K562 (cell line): Measurements from ENCODE around the gene APOO. TPM values are rescaled to one million over a fixed set of nuclear protein-coding genes. Genes with fewer than 3 reads are reported as not detected.

ENCODE experiments used
- CHD1 ChIP-seq: fragments of 200-600 bp; sonication (generic); IDR thresholded peaks from one replicate; pipeline ENCODE4 v1.6.1; 2012; ENCODE audit warnings: mild to moderate bottlenecking, moderate library complexity, low read length, inconsistent platforms
- CHD4 ChIP-seq: fragments of 200-600 bp; sonication (generic); IDR thresholded peaks from 3 replicates; pipeline ENCODE4 v1.6.1; 2012; ENCODE audit warnings: low read depth, mild to moderate bottlenecking, mixed read lengths, low read length, inconsistent platforms; ENCODE audit not compliant: insufficient read depth, insufficient replicate concordance, poor library complexity, severe bottlenecking
- EGR1 ChIP-seq: fragments of 450-650 bp; conservative IDR thresholded peaks from 2 replicates; pipeline ENCODE4 v1.6.1; 2017; ENCODE audit warnings: mild to moderate bottlenecking
- FOXJ3 ChIP-seq: sonication (generic); formaldehyde crosslinking; IDR thresholded peaks from 2 replicates; pipeline ENCODE4 v1.4.0; 2020; ENCODE audit warnings: mild to moderate bottlenecking, missing genetic modification reagents
- KDM1A ChIP-seq, 2 experiments: fragments of 450-650 bp; IDR thresholded peaks; 2 replicates each; pipeline ENCODE4 v1.6.1; 2016; ENCODE audit warnings: mild to moderate bottlenecking in 2 of 2
- LCOR ChIP-seq: sonication (generic); formaldehyde crosslinking; IDR thresholded peaks from 2 replicates; pipeline ENCODE4 v1.8.0; 2022; ENCODE audit warnings: mild to moderate bottlenecking, missing genetic modification reagents
- MTA1 ChIP-seq: fragments of 450-650 bp; IDR thresholded peaks from 2 replicates; pipeline ENCODE4 v1.6.1; 2017; ENCODE audit warnings: borderline replicate concordance
- NBN ChIP-seq: fragments of 450-650 bp; IDR thresholded peaks from 2 replicates; pipeline ENCODE4 v1.6.1; 2016; ENCODE audit warnings: low read depth, mild to moderate bottlenecking
- NR4A1 ChIP-seq, 2 experiments: fragments of 250-450 bp in 1 of 2; fragments of 450-650 bp in 1 of 2; sonication (Bioruptor Pico) in 1 of 2; IDR thresholded peaks; 2 replicates each; pipeline versions ENCODE4 v1.4.0 to v1.6.1; 2016 to 2020; ENCODE audit warnings: mild to moderate bottlenecking in 2 of 2, missing compliant biosample characterization in 1 of 2, missing genetic modification characterization in 1 of 2, moderate library complexity in 1 of 2
- POLR2AphosphoS5 ChIP-seq: IDR thresholded peaks from 2 replicates; pipeline ENCODE4 v1.6.1; 2011; ENCODE audit warnings: mild to moderate bottlenecking, low read depth, low read length, moderate library complexity; ENCODE audit not compliant: control insufficient read depth, insufficient read depth
- SAFB ChIP-seq: fragments of 200-400 bp; formaldehyde crosslinking; IDR thresholded peaks from 2 replicates; pipeline ENCODE4 v1.6.1; 2017; ENCODE audit warnings: low read depth, low read length, borderline replicate concordance
- SIRT6 ChIP-seq: IDR thresholded peaks from one replicate; pipeline ENCODE4 v1.6.1; 2012; ENCODE audit warnings: low read depth, mild to moderate bottlenecking, control low read depth, inconsistent platforms, low read length, moderate library complexity
- SMAD1 ChIP-seq: fragments of 150-350 bp; IDR thresholded peaks from 2 replicates; pipeline ENCODE4 v1.6.1; 2014; ENCODE audit warnings: low read length, low read depth; ENCODE audit not compliant: partially characterized antibody
- SREBF2 ChIP-seq: sonication (generic); formaldehyde crosslinking; IDR thresholded peaks from 2 replicates; pipeline ENCODE4 v1.4.0; 2020; ENCODE audit warnings: mild to moderate bottlenecking, missing genetic modification reagents
- TOE1 ChIP-seq, 2 experiments: fragments of 450-650 bp in 1 of 2; sonication (generic) in 1 of 2; formaldehyde crosslinking in 1 of 2; IDR thresholded peaks; 2 replicates each; pipeline versions ENCODE4 v1.7.1 to v1.8.0; 2016 to 2022; ENCODE audit warnings: borderline replicate concordance in 2 of 2, mild to moderate bottlenecking in 2 of 2, antibody characterized with exemption in 1 of 2, inconsistent platforms in 1 of 2, low read depth in 1 of 2, missing genetic modification reagents in 1 of 2, moderate library complexity in 1 of 2
- ZNF551 ChIP-seq: fragments of 250-450 bp; sonication (Bioruptor Pico); IDR thresholded peaks from 2 replicates; pipeline ENCODE4 v1.5.0; 2021; ENCODE audit warnings: mild to moderate bottlenecking, moderate library complexity
- ZNF57 ChIP-seq: fragments of 450-650 bp; formaldehyde crosslinking; IDR thresholded peaks from 2 replicates; pipeline ENCODE4 v1.4.0; 2020; ENCODE audit warnings: mild to moderate bottlenecking, moderate library complexity
- ZNF75A ChIP-seq: fragments of 450-650 bp; formaldehyde crosslinking; IDR thresholded peaks from 2 replicates; pipeline ENCODE4 v1.4.0; 2020; ENCODE audit warnings: mild to moderate bottlenecking
- polyA plus RNA-seq, 8 experiments: library from polyadenylated mRNA; depleted of rRNA in 4 of 8; stranded (reverse) in 5 of 8; unstranded in 3 of 8; fragments of >200 nt; fragmentation: Nextera tagmentation in 2 of 8; fragmentation: Illumina TruSeq in 1 of 8; extraction: Ambion mirVana in 2 of 8; extraction: Trizol in 1 of 8; gene quantifications; 2 replicates each; pipeline versions ENCODE4 v1.2.1 to v1.2.3, GENCODE V29; 2011 to 2014; ENCODE audit warnings: inconsistent platforms in 1 of 8, missing spikeins in 1 of 8
- total RNA-seq, 7 experiments: library from RNA; depleted of rRNA in 6 of 7; stranded (reverse); fragments of >200 nt in 6 of 7; fragmentation: Illumina TruSeq in 2 of 7; extraction: Trizol in 2 of 7; gene quantifications; 2 replicates each; pipeline versions ENCODE4 v1.2.1 to v1.2.3, GENCODE V29; 2011 to 2021; ENCODE audit warnings: low replicate concordance in 1 of 7
- TF ChIP-seq, protein P1 (sequence below): fragments of 200-800 bp; sonication (Bioruptor generic); IDR thresholded peaks from 2 replicates; pipeline ENCODE4 v1.6.1; 2017; ENCODE audit warnings: missing genetic modification characterization, missing compliant biosample characterization
- TF ChIP-seq, protein P2 (sequence below): fragments of 450-650 bp; conservative IDR thresholded peaks from 2 replicates; pipeline ENCODE4 v1.6.1; 2016; ENCODE audit warnings: missing genetic modification characterization, low read depth, mild to moderate bottlenecking, missing compliant biosample characterization, moderate library complexity
- TF ChIP-seq, protein P3 (sequence below): fragments of 250-450 bp; sonication (Bioruptor Pico); IDR thresholded peaks from 2 replicates; pipeline ENCODE4 v1.8.0; 2021; ENCODE audit warnings: moderate library complexity, mild to moderate bottlenecking, inconsistent platforms
- TF ChIP-seq, protein P4 (sequence below): fragments of 250-450 bp; sonication (Bioruptor Pico); IDR thresholded peaks from 2 replicates; pipeline ENCODE4 v1.5.0; 2022; ENCODE audit warnings: mild to moderate bottlenecking

Gene APOO
- total and polyA plus RNA-seq, 9 of the 15 experiments (the other 6 are each of a cell fraction or from before 2014, with no cell fraction given) = 37.3 to 76.4 (median 60.8) TPM

DNA sequence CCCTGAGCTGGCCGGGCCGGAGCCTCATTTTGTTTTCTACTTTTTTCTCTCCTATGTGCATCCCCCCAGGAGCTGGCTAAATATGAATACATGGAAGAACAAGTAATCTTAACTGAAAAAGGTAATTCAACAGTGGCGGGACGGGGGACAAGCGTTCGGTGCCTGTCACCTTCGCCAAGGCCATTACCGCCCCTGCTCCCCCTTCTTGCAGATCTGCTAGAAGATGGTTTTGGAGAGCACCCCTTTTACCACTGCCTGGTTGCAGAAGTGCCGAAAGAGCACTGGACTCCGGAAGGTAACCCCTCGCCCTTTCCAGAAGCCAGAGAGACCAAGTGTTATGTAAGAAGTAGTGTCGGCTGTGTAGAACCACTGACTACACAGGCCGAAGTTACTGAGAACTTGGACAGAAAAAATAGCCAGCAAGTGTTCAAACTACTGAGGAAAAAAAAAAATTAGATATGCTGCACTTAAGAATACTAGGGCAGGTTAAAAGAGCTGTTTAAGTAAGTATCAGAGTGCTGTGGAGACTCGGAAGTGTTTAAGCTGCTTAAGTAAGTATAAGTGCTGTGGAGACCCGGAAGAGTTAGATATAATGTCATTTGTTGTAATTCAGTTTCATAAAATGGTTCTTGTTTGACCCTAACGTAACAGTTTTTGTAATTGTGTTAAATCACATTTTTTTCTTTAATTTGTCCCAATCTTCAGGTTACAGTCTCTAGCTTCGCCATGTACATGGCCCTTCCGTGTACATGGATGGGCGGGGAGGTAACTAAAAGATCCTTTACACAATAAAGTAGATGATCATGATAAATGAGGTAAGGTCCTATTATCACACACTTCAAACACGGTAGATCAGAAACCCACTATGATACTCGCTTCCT lies 123.9 kb downstream of the APOO start (continued):
- TF ChIP-seq TOE1 (IDR thresholded peaks at IDR 0.05; ENCODE audit: borderline replicate concordance) (no peak), TOE1 (CRISPR knock-in tag; IDR thresholded peaks at IDR 0.05; ENCODE audit: borderline replicate concordance, low read depth) (no peak), KDM1A (IDR thresholded peaks at IDR 0.05) (peak in 1 of 2 experiments; percentile 49; a peak in 2 of 4 replicates), CHD4 (no peak), NBN (0 out of 2 replicates have a peak, but pooled peaks have one; percentile 13), LCOR (CRISPR knock-in tag) (0 out of 2 replicates have a peak, but pooled peaks have one; percentile 19), ZNF75A (CRISPR knock-in tag) (no peak), SAFB (no peak), ZNF551 (CRISPR knock-in tag) (no peak), ZNF57 (CRISPR knock-in tag) (no peak), MTA1 (no peak), FOXJ3 (CRISPR knock-in tag) (no peak), SREBF2 (CRISPR knock-in tag) (no peak), SIRT6 (no peak), SMAD1 (peak; percentile 46), EGR1 (no peak), CHD1 (peak; percentile 17), POLR2AphosphoS5 (peak; percentile 15; the same call in 1 of the 2 replicates), NR4A1 (CRISPR knock-in tag; IDR thresholded peaks at IDR 0.05) (no peak), NR4A1 (tag; IDR thresholded peaks at IDR 0.05) (no peak)
- TF ChIP-seq, protein P1, sequence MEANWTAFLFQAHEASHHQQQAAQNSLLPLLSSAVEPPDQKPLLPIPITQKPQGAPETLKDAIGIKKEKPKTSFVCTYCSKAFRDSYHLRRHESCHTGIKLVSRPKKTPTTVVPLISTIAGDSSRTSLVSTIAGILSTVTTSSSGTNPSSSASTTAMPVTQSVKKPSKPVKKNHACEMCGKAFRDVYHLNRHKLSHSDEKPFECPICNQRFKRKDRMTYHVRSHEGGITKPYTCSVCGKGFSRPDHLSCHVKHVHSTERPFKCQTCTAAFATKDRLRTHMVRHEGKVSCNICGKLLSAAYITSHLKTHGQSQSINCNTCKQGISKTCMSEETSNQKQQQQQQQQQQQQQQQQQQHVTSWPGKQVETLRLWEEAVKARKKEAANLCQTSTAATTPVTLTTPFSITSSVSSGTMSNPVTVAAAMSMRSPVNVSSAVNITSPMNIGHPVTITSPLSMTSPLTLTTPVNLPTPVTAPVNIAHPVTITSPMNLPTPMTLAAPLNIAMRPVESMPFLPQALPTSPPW (CRISPR knock-in tag) = no peak
- TF ChIP-seq, protein P2, sequence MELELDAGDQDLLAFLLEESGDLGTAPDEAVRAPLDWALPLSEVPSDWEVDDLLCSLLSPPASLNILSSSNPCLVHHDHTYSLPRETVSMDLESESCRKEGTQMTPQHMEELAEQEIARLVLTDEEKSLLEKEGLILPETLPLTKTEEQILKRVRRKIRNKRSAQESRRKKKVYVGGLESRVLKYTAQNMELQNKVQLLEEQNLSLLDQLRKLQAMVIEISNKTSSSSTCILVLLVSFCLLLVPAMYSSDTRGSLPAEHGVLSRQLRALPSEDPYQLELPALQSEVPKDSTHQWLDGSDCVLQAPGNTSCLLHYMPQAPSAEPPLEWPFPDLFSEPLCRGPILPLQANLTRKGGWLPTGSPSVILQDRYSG (tag) = no peak
- TF ChIP-seq, protein P3, sequence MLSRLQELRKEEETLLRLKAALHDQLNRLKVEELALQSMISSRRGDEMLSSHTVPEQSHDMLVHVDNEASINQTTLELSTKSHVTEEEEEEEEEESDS (CRISPR knock-in tag) = no peak
- TF ChIP-seq, protein P4, sequence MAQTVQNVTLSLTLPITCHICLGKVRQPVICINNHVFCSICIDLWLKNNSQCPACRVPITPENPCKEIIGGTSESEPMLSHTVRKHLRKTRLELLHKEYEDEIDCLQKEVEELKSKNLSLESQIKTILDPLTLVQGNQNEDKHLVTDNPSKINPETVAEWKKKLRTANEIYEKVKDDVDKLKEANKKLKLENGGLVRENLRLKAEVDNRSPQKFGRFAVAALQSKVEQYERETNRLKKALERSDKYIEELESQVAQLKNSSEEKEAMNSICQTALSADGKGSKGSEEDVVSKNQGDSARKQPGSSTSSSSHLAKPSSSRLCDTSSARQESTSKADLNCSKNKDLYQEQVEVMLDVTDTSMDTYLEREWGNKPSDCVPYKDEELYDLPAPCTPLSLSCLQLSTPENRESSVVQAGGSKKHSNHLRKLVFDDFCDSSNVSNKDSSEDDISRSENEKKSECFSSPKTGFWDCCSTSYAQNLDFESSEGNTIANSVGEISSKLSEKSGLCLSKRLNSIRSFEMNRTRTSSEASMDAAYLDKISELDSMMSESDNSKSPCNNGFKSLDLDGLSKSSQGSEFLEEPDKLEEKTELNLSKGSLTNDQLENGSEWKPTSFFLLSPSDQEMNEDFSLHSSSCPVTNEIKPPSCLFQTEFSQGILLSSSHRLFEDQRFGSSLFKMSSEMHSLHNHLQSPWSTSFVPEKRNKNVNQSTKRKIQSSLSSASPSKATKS (CRISPR knock-in tag) = no peak
